Stimulated activated CD4-positive, alpha-beta T cell treated with anti-CD3 and anti-CD28 coated beads, TNF-alpha, amount 100 ng/mL, for 4 hours (primary cell): ENCODE data around the gene CAPZA2.
A peak's percentile ranks its signal among the peaks of the same experiment; 100 is the strongest.
"Not testable (repeated sequence)": the region's sequence is repeated elsewhere in the genome, so short reads cannot be mapped to it uniquely, and the experiment has no call there.

Experiments used
- DNase-seq, 3 experiments: peaks; one replicate each; pipeline ENCODE4 v3.0.0-alpha.2; 2020; ENCODE audit warnings: low read depth in 3 of 3

The CAPZA2 gene

DNA sequence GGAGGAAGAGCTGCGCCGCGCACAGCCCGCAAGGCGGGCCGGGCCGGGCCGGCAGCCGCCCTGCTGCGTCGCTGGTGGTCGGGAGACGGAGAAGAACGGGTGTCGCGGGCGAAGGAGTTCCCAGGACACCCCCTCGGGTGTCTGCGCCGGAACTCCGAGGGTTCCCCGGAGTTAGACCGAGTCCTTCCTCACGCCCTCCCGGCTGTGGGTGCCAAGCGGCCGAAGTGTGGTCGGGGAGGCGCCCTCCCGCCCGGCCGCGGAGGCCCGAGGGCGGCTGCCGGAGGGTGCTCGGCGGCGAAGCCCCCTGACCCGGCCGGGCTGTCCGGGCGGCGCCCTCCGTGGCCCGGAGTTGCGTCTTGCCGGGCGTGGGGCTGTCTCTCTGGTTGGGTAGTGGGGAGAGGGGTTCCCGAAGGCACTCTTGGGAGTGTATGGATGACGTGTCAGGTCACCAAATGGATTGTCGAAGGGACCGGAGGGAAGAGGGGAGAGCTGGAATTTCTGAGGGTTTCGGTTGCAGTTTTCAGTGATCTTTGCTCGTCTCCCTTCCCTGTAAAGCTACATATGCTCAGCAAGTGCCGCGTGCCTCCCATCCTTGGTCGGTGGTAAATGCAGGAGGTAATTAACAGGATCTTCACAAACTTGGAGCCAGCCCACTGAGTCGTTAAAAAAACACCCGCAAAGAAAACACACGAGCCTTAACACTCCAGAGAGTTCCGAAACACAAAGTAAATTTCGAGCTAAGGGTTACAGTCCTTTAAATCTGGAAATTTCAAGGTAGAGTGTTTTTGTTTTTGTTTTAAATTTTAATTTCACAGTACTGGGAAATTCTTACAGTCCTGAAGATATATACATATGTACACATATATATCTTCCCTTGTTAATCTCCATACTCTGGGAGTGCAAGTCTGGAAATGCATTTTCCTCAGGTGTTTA lies 91.8 kb downstream of the CAPZA2 start:
- DNase-seq: peak in 2 of 3 experiments; percentile 11 to 15

DNA sequence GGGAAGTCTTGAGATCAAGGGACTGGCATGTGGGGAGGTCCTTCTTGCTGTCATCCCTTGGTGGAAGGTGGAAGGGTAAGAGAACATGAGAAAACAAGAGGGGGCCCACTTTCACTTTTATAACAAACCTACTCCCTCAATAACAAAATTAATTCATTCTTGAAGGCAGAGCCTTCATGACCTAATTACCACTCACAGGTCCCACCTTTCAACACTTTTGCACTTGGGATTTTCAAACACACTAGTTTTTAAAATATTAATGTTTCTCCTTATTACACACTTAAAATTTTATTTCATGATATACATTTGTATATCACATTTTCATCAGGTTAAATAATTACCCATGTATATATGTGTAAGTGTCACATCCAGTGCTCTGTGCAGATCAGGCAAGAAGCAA lies 93.0 kb downstream of the CAPZA2 start:
- no peak for DNase-seq

DNA sequence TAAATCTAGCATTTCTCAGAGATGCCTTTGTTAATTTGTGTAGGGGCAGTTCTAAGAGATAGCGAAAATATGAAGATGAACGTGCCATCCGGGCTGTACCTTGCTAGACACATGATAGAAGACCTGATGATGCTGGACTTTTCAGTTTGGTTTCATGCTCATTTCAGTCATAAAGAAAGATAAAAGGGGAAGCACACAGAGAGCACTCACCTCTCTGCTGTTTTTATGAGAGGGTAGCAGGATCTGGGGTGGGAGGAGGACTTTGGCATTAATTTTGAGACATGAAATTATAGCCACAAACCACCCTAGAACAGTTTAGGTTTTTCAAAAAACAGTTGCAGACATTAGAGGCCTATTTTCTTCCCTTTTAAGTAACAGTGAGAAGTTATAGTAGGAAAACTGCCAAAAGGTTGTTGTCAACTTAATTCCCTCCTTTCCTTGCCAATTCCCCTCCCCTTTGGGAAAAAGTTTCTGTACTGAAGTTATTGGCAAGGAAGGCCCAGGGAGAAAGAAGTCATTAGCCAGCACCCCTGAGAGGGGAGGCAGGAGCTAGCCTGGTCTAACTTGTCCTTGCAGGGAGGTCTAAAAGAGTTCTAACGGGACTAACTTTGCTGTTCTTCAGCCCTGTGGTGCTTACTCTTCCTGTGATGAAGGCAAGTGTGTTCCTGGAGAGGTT lies 93.6 kb downstream of the CAPZA2 start:
- no peak for DNase-seq

DNA sequence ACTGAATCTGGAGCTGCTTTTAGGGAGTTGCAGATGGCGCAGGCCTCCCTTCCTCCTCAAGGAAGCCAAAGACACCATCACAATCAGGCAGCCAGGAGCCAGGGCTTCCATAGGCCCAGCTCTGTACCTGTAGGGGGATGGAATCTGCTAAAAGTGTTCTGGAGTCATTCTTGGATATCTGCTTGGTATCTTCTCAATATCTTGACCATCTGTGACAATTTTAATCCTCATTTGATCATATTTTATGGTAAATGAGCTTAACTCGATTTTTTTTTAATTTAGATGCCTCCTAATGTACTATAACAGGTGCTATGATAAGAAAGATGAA lies 94.1 kb downstream of the CAPZA2 start:
- DNase-seq: no peak

DNA sequence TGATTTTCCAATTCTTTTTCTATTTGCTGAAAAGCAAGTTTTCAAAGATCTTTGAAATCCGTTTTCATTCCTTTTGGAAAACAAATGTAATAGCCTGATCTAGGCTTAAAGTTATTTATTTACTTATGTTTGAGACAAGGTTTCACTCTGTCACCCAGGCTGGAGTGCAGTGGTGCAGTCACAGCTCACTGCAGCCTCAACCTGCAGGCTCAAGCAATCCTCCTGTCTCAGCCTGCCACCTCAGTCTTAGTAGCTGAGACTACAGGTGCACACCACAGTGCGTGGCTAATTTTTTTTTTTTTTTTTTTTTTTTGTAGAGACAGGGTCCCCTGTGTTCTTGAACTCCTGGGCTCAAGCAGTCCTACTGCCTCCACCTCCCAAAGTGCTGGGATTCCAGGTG lies 95.5 kb downstream of the CAPZA2 start:
- DNase-seq: no peak

DNA sequence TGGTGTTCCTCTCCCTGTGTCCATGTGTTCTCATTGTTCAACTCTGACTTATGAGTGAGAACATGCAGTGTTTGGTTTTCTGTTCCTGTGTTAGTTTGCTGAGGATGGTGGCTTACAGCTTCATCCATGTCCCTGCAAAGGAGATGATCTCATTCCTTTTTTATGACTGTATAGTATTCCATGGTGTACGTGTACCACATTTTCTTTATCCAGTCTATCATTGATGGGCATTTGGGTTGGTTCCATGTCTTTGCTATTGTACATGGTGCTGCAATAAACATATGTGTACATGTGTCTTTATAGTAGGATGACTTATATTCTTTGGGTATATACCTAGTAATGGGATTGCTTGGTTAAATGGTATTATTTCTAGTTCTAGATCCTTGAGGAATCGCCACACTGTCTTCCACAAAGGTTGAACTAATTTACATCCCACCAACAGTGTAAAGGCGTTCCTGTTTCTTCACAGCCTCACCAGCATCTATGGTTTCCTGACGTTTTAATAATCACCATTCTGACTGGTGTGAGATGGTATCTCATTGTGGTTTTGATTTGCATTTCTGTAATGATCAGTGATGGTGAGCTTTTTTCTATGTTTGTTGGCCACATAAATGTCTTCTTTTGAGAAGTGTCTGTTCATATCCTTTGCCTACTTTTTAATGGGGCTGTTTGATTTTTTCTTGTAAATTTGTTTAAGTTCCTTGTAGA lies 99.7 kb downstream of the CAPZA2 start:
- DNase-seq: not testable (repeated sequence)

DNA sequence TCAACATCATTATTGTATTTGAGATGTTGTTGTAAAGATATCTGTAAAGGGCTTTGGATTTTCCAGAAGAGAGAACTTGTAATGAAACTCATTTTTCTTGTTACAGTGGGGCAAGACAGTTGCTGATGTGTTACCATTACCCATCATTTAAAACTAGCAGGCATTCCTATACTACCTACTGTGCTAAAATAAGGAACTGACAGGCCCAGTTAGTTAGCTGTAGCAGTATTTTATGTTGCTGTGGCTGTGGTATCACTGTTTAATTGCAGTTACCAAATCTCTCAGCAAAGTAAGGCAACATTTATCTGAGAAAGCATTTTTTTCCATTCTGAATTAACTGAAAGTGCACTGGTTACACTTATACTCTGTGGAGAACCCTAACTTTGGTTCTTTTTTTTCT lies 100.8 kb downstream of the CAPZA2 start:
- DNase-seq: no peak

DNA sequence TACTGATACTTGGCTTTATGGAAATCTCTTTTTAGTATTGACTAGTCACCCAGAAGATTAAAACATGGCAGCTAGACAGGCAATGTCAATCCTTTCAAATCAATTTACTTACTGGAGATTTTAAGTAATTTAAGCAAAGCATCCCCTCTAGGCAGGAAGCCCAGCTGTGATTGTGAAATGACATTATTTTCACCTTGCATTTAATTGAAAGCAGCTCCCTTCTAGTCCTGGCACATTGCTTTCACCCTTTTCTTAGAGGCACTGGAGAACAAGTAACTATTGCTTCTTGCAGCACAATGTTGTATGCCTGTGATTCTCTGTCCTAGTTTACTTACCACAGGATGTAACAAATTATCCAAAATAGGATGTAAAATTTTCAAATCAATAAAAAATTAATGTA lies 104.2 kb downstream of the CAPZA2 start:
- DNase-seq: no peak

DNA sequence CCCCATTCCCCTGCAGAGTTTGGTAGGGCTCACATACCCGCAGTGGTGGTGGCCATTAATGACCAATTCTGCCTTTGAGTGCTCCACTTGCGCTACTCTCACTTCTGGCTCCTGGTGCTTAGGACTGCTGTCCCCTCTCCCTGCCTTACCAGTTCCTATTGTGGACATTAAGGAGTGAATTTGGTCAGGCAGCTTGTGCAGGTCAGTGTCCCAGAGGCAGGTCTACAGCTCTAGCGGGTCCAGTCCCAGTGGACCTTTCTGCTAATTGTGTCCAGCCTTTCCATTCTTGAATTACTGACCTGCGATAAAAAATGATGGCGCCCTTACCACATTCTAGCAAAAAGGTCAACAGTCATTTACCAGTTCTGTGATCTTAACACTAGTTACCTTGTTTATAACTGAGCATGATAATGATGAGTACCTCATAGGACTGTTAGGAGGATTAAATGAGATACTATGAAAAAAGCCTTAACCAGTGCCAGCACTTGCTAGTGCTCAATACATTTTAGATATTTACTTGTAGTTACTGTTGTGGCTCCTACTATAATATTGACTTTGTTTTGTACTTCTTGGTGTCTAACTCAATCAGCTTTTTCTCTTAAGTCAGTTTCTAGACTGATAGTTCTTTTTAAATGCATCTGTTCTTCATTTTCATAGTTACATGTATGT lies 105.0 kb downstream of the CAPZA2 start:
- DNase-seq: no peak

DNA sequence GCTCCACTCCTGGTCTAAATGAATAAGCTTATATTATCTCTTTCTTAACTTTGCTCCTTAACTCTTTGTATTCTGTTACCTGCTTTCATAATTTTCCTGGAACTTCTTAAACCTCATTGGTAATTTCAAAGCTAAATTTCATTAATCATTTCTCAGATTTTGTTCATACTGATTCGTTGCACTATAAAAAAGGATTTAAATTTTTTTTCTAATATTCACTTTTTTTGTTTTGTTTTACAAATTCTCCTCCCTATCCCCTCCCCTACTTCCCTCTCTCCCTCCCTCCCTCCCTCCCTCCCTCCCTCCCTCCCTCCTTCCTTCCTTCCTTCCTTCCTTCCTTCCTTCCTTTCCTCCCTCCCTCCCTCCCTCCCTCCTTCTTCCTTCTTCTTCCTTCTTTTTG lies 105.6 kb downstream of the CAPZA2 start:
- no peak for DNase-seq

DNA sequence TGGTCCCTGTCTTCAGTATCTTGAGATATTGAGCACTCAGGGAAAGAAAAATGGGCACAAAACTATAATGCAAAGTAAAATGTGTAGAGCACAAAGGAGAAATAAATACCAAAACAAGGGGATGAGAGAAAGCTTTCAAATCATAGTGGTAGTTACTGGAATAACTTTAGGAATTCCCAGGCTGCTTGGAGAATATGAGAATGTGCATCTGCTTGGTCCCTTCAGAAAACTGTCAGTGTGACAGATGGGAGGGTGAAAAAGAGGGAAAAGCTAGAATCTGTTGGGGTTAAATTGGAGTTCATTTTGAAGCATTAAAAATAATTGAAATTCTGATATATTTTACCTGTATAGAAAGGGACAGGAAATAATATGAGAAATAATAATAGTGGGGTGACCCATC lies 106.2 kb downstream of the CAPZA2 start:
- no peak for DNase-seq

DNA sequence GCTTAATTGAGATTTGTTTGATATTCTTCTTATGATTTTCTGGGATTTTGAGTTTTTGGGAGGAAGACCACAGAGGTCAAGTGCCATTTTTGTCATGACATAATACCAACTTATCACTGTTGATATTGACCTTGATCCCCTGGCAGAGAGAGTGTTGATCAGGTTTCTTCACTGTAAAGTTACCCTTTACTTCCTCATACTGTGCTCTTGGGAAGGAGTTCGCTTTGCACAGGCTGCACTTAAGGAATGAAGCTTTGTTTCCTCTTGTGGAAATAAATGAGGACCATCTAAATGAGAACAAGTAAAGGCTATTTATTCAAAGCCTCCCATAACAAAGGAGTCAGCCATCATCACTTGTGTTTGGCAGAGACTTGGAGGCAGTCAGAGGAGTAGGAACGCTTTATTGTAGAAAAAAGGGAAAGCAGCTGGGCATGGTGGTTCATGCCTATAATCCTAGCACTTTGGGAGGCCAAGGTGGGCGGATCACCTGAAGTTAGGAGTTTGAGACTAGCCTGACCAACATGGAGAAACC lies 107.0 kb downstream of the CAPZA2 start:
- DNase-seq: no peak

DNA sequence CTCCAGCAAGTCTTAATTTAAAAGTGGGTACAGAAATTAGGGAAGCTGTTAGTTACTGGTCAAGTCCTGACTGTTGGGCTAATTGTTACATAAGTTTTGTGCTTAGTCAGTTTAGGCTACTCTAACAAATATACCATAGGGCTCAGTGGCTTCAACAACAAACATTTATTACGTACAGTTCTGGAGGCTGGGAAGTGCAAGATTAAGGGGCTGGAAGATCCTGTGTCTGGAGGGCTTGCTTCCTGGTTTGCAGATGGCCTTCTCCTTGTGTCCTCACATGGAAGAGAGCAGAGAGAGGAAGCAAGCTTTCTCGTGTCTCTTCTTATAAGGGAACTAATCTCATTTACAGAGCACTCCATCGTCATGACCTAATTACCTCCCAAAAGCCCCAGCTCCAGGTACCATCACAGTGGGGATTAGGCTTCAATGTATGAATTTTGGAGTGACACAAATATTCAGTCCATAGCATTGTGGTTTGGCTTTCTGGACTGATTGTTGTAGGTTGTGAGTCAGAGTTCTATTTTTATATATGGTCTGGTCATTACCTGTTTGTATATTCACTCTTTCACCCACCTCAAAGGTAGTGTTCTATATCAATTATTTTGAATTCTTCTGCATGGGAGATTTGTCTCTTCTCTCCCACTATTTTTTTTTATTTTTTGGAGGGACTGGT lies 108.0 kb downstream of the CAPZA2 start:
- no peak for DNase-seq

DNA sequence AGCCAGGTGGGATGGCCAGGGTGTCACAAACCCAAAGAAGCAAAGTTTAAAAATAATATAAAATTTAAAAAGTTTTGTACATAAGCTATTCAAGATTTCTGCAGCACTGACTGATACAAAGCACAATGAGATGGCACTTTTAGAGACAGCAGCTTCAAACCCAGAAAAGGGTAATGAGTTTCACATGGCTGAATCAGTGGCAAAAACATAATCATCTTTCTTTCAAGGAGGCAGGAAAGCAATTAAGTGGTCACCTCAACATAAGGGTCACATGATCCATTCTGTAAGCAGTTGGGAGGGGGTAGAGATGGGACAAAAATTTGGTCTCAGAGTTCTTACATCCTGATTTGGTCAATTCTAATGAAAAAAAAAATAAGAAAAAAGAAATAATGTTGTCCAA lies 108.8 kb downstream of the CAPZA2 start:
- DNase-seq: not testable (repeated sequence)
